GM21381 (cell line): Measurements from ENCODE around the gene IRF3.
"Not testable (repeated sequence)": the region's sequence is repeated elsewhere in the genome, so short reads cannot be mapped to it uniquely, and the experiment has no call there.

Experiments
- ATAC-seq: cut with Tn5 transposase; IDR thresholded peaks from one replicate; pipeline ENCODE4 v1.9.1; 2021; ENCODE audit warnings: mild to moderate bottlenecking, moderate library complexity; ENCODE audit not compliant: unreplicated experiment

Gene IRF3

GRCh38 chr19:49651029-49651819 is 14.4 kb downstream of the IRF3 start:
- no peak for ATAC-seq

DNA sequence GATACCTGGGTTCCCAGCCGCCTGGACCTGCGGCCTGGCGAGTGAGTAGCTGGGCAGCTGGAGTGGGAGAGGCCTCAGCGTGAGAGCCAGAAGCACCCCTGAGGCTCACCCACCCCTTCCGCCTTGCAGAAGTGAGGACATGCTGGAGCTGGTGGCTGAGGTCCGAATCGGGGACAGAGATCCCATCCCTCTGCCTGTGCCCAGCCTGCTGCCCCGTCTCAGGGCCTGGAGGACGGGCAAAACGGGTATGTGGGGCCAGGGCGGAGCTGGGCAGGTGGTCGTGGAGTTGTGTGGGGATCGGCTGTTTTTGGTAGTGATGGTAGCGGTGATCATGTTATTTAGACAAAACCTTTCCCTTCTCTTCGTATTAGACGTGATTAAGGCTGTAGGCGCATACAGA is 19.1 kb downstream of the IRF3 start:
- no peak for ATAC-seq

- no peak for ATAC-seq
Observed at GRCh38 chr19:49645995-49646394, 19.7 kb downstream of the IRF3 start.

- no peak for ATAC-seq
Observed at GRCh38 chr19:49645592-49645991, 20.1 kb downstream of the IRF3 start.

GRCh38 chr19:49643466-49643865 is 22.2 kb downstream of the IRF3 start:
- no peak for ATAC-seq

- no peak for ATAC-seq
Observed at GRCh38 chr19:49642492-49643035, 23.1 kb downstream of the IRF3 start.

DNA sequence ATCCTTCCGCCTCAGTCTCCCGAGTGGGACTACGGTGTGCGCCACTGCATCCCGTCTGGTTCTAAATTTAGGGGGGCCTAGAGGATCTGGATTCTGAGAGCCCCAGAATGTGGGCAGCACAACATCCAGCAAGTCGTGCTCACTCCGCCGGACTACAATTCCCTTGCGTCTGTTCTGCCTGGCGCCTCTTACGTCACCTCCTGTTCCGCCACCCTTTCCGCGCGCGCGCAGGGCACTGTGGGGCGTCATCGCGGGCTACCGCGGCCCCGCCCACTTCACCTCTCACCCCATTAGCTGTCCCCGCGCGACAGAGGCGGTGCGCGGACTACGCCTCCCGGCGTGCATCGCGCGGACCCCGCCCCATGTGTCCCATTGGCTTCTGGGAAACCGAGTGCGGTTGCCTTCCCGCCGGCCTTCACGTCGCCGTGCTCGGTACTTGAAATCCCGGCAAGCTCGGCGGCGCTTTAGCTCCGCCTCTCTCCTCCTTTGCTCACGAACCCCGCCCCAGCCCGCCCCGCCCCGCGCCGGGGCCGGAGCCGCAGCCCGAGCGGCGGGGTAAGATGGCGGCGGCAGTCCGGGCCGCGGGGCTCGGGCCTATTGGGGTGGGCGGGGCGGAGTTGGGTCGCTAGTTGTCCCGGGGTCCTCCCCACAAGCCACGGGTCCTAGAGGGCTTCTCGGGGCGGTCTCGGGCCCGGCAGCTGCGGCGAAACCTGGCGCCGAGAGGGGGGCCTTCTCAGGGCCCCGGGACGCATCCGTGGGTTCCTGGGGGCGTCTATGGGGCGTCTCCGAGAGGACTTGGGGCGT is 23.8 kb downstream of the IRF3 start, which contains the start of gene SCAF1:
TSS of gene SCAF1 (plus strand) at position 522 of the 804 bp plus-strand sequence. CDS start 2,818 bp downstream, outside the sequence.
- peak; percentile 63 for ATAC-seq

GRCh38 chr19:49640113-49640898 is 25.4 kb downstream of the IRF3 start, which contains the start of gene RRAS:
TSS of gene RRAS (minus strand) at chr19:49640143. CDS start at chr19:49640098, 45 bp downstream.
- peak; percentile 49 for ATAC-seq

DNA sequence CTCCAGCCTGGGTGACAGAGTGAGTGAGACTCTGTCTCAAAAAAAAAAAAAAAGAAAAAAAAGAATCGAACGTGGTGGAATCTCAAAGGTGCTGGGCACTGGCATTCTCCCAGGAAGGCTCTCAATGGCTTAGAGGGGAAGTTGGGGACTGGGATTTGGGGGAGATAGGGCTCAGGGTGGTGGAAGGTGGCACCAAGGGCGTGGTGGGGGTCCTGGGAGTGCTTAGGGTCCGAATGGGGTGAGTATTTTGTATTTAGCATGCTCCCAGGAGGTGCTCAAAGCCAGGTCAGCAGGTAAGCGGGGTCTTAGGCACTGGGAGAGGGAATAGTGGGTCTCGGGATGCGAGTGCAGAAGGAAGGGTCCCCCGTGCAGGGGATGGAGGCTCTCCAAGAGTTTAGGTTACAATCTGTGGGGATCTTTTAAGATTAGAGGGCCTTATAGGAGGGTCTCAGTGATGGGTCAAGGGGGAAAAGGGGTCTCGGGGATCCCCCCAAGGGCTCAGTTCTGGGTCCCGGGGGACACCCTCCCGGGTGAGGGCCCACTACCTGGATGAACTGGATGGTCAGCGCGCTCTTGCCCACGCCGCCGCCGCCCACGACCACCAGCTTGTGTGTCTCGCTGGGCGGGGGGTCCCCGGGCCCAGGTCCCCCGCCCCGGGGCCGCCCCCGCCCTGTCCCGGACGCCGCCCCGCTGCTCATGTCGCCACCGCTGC is 26.1 kb downstream of the IRF3 start:
- ATAC-seq: no peak

DNA sequence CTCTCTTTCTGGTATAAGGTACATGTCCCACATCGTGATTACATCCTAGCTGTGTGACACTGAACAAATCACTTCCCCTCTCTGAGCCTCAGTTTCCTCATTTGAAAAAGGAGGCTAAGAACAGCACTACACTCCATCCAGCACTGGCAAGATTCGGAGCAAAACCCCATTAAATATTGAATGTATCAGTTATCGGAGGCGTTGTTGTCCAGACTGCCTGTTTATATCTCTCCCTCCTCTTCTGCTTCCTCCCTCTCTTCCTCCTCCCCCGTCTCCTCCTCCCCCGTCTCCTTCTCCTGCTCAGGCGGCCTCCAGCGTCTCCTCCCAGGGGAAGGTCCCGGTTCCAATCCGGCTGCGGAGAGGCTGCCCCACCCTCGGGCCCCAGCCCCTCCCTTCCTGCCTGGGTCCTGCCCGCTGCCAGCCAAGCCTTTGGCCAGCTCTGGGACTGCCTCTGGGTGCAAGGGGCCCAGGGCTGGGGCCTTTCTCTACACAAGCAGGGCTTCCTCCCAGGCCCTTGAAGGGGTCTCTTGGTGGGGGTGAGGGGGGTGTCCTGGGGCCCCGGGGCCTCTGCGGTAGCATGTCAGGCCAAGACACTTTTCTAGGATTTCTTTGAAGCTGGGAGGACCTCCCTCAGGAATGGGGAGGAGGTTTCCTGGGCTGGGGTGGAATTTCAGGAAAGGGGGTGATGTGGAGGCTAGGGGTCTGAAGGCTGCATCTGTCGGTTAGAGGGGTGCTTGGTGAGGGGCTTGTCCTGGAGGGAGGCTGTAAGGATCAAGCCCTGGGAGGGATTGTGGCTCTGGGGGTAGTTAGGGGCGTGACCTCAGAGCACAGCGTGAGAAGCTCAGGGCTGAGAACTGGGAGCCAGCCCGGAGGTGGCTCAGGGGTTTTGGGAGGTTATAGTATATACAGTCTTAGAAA is 27.6 kb downstream of the IRF3 start:
- ATAC-seq: no peak

GRCh38 chr19:49636233-49636932 is 29.3 kb downstream of the IRF3 start:
- ATAC-seq: no peak

DNA sequence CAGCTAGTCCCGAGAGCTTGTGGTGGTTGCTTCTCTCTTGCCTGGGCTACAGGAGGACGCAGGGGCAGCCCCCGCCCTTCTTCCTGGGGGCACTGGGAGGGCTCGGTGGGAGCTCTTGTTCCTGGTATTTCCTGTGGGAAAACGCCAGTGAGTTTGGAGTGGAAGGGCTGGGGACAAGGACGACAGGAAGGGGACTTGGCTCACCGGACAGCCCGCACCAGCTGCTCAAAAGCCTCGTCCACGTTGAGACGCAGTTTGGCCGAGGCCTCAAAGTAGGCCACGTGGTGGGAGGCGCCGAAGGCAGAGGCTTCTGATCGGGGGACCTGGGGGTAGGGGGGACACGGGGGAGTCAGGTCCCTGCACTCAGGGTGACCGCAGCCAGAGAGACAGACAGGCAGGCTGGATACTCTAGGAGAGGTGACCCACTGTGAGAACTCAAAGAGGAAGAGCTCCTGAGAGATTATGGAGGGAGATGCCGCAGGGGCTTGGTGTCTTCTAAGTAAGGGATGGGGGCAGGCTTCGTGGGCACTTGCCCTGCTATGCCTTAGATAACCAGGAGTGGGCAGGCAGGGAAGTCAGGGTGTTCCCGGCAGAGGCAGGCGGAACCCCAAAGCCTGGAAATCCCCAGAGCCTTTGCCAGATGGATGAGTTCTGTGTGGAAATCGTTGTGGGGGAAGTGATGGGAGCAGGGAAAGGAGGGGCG is 30.0 kb downstream of the IRF3 start:
- ATAC-seq: no peak

DNA sequence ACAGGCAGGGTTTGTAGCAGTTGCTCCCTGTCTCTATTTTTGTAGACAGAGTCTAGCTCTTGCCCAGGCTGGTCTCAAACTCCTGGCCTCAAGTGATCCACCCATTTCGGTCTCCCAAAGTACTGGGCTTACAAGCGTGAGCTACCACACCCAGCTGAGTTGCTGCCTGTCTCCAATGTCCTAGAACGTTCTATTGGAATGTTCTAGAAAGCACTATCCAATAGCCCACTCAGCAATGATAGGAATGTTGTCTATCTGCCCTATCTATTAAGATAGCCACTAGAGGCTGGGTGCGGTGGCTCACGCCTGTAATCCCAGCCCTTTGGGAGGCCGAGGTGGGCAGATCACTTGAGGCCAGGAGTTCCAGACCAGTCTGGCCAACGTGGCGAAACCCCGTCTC is 32.4 kb downstream of the IRF3 start:
- ATAC-seq: not testable (repeated sequence)

GRCh38 chr19:49632576-49632975 is 33.1 kb downstream of the IRF3 start:
- ATAC-seq: no peak

DNA sequence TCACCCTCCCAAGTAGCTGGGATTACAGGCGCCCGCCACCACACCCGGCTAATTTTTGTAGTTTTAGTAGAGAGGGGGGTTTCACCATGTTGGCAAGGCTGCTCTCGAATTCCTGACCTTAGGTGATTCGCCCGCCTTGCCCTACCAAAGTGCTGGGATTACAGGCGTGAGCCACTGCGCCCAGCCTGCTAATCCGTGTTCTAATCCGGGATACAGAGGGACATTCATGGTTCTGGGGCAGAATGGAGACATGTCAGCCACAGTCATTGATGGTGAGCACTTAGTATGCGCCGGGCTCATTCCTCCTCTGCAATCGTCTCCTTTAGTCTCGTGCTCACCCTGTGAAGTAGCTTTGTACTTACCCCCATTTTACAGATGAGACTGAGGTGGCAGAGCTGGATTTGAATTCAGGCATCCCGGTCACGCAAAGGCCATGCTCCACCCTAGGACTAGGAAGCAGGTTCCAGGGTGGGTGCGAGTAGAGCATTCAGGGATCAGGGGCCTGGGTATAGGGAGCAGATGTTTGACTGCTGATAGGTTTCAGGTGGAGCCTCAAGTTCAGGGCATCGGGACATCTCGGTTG is 34.0 kb downstream of the IRF3 start:
- ATAC-seq: no peak

GRCh38 chr19:49631014-49631588 is 34.6 kb downstream of the IRF3 start:
- ATAC-seq: no peak

DNA sequence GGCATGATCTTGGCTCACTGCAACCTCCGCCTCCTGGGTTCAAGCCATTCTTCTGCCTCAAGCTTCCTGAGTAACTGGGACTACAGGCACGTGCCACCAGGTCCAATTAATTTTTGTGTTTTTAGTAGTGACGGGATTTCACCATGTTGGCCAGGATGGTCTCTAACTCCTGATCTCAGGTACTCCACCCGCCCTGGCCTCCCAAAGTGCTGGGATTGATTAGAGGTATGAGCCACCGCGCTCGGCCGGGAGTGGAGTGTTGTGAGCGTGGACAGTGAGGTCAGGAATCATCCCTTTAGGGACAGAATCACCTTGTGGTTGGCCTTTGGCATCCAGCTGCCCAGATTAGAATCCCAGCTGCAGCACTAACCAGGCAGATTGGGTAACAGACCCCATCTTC is 36.0 kb downstream of the IRF3 start:
- no peak for ATAC-seq
